Right lobe of liver (tissue), 6 donors: ENCODE data around the gene KIR2DL4. TPM values are rescaled to one million over a fixed set of nuclear protein-coding genes. Genes with fewer than 3 reads are reported as not detected.
"Not testable (repeated sequence)": the region's sequence is repeated elsewhere in the genome, so short reads cannot be mapped to it uniquely, and the experiment has no call there.

Experiments
- ATAC-seq, 4 donors: fragments of 200-7000 bp; cut with Tn5 transposase; one replicate each; pipeline ENCODE4 v1.9.1; 2020; ENCODE audit warnings: mild to moderate bottlenecking in 4 of 4, moderate library complexity in 4 of 4
- DNase-seq, 3 donors: peaks; one replicate each; pipeline ENCODE4 v3.0.0-alpha.2; 2020
- H3K27ac ChIP-seq, 3 donors: fragments of 200-600 bp; one replicate each; pipeline ENCODE4 v1.8.0; 2022
- H3K27me3 ChIP-seq, 2 donors: fragments of 200-600 bp; one replicate each; pipeline ENCODE4 v1.8.0; 2022
- H3K36me3 ChIP-seq, 4 donors: fragments of 200-600 bp; sonication (generic) in 1 of 4; one replicate each; pipeline versions ENCODE4 v1.5.1 to v1.8.0; 2017 to 2022; ENCODE audit warnings: control low read depth in 1 of 4
- H3K4me1 ChIP-seq, 4 donors: fragments of 200-600 bp; sonication (generic) in 1 of 4; one replicate each; pipeline versions ENCODE4 v1.5.1 to v1.8.0; 2017 to 2022; ENCODE audit warnings: control low read depth in 1 of 4
- H3K4me3 ChIP-seq, 3 donors: fragments of 200-600 bp; one replicate each; pipeline ENCODE4 v1.8.0; 2022
- H3K9me3 ChIP-seq, 4 donors: fragments of 200-600 bp; sonication (generic) in 1 of 4; one replicate each; pipeline versions ENCODE4 v1.5.1 to v1.8.0; 2017 to 2022; ENCODE audit warnings: control low read depth in 1 of 4
- CTCF ChIP-seq, 4 donors: fragments of 200-600 bp in 3 of 4; fragments of 450-650 bp in 1 of 4; IDR thresholded peaks; one replicate each; pipeline versions ENCODE4 v1.5.1 to v1.8.0; 2016 to 2022; ENCODE audit warnings: antibody characterized with exemption in 4 of 4, mild to moderate bottlenecking in 2 of 4
- POLR2A ChIP-seq: fragments of 450-650 bp; IDR thresholded peaks from one replicate; pipeline ENCODE4 v1.6.1; 2017; ENCODE audit warnings: antibody characterized with exemption, mild to moderate bottlenecking
- WGBS: methylation state at CpG from one replicate; pipeline ENCODE4 v1.1.6; 2018; ENCODE audit warnings: low coverage, low lambda C conversion rate; ENCODE audit not compliant: insufficient coverage; ENCODE audit errors: missing lambda C conversion rate; 5-methylcytosine and 5-hydroxymethylcytosine counted together
- intact Hi-C, 2 donors: fragments of 100-400 bp; cut with DNase I; formaldehyde crosslinking; loops; one replicate each; pipeline versions ENCODE4 v1.11.2 to v1.14.1; 2022
- total RNA-seq, 6 experiments: library from RNA; depleted of rRNA in 2 of 6; stranded (reverse); fragments of >200 nt in 2 of 6; fragmentation: NEBNext Ultra II Directional in 3 of 6; extraction: Animal tissue kit (Norgen Biotek cat#: 25700) in 3 of 6; gene quantifications; one replicate each; pipeline versions ENCODE4 v1.1.0 to v1.2.4, GENCODE V29; 2016 to 2023
- donor health status: DM: no; HTN: yes; CAD: no.
- donor health status: DM: no; HTN: no; CAD: no.
- donor health status: DM: no; HTN: no; CAD: no.
- donor health status: DM: no; HTN: yes; CAD: no.
- donor health status: DM: no; HTN: yes; CAD: no.

The KIR2DL4 gene
- total RNA-seq, 6 experiments from 2014 or later: 0.56 TPM; not detected in 5

GRCh38 chr19:54805665-54806515, 2.5 kb downstream of the KIR2DL4 start:
- no peak overlapping the region for H3K27ac ChIP-seq
- no peaks in the 10 kb centered on the region for H3K36me3 ChIP-seq
- 18% methylated on average over 3 of the region's 14 CpGs for WGBS
- intact Hi-C loops: no loop called here
- ATAC-seq: no peak
- TF ChIP-seq POLR2A (no peak), CTCF (IDR thresholded peaks at IDR 0.05) (no peak)
- H3K9me3 ChIP-seq: no peaks in the 10 kb centered on the region
- DNase-seq: no peak
- no peaks in the 10 kb centered on the region for H3K4me1 ChIP-seq
- no peak overlapping the region for H3K4me3 ChIP-seq
- no peaks in the 10 kb centered on the region for H3K27me3 ChIP-seq

- H3K27me3 ChIP-seq: no peaks in the 10 kb centered on the region
- no peaks in the 10 kb centered on the region for H3K9me3 ChIP-seq
- no peak for TF ChIP-seq CTCF (IDR thresholded peaks at IDR 0.05)
- TF ChIP-seq POLR2A: no peak
- intact Hi-C loops: no loop called here
- H3K4me3 ChIP-seq: no peak overlapping the region
- no peak overlapping the region for H3K27ac ChIP-seq
- ATAC-seq (no peak), DNase-seq (no peak)
- H3K36me3 ChIP-seq: no peaks in the 10 kb centered on the region
- 35% methylated on average over 2 of the region's 2 CpGs for WGBS
- no peaks in the 10 kb centered on the region for H3K4me1 ChIP-seq
These were observed 3.1 kb downstream of the KIR2DL4 start for GRCh38 chr19:54806516-54806838.

GRCh38 chr19:54814571-54814970, 11.2 kb downstream of the KIR2DL4 start:
- intact Hi-C loops, H3K27ac ChIP-seq, H3K4me3 ChIP-seq, DNase-seq, ATAC-seq, H3K4me1 ChIP-seq, H3K36me3 ChIP-seq, H3K27me3 ChIP-seq, H3K9me3 ChIP-seq: not testable (repeated sequence)
- WGBS: 42% methylated on average over 3 of the region's 3 CpGs

- H3K36me3 ChIP-seq, ATAC-seq, intact Hi-C loops, H3K27ac ChIP-seq, H3K4me3 ChIP-seq, DNase-seq, H3K9me3 ChIP-seq, H3K27me3 ChIP-seq, H3K4me1 ChIP-seq: not testable (repeated sequence)
- WGBS: 88% methylated on average over 13 of the region's 17 CpGs
These were observed 12.8 kb downstream of the KIR2DL4 start, which contains the start of gene KIR3DL1 for GRCh38 chr19:54816251-54816650. Gene KIR3DL1 (plus strand): TSS chr19:54816468.

GRCh38 chr19:54817670-54818536, 14.5 kb downstream of the KIR2DL4 start:
- 57% methylated on average over 8 of the region's 15 CpGs for WGBS

GRCh38 chr19:54824416-54824815, 21.0 kb downstream of the KIR2DL4 start:
- H3K4me1 ChIP-seq, H3K36me3 ChIP-seq, H3K9me3 ChIP-seq, H3K4me3 ChIP-seq, intact Hi-C loops, H3K27me3 ChIP-seq, DNase-seq, H3K27ac ChIP-seq, ATAC-seq: not testable (repeated sequence)
- 39% methylated on average over 4 of the region's 4 CpGs for whole genome bisulfite sequencing

More at GRCh38 chr19:54817670-54818536, 14.5 kb downstream of the KIR2DL4 start:
- Histone ChIP-seq H3K36me3 (no peaks in the 10 kb centered on the region), H3K9me3 (no peaks in the 10 kb centered on the region), H3K27ac (no peak overlapping the region), H3K27me3 (no peaks in the 10 kb centered on the region), H3K4me1 (no peaks in the 10 kb centered on the region), H3K4me3 (no peak overlapping the region)
- DNase-seq: no peak
- intact Hi-C loops: no loop called here
- no peak for ATAC-seq
- no peak for TF ChIP-seq CTCF (IDR thresholded peaks at IDR 0.05)
- TF ChIP-seq POLR2A: no peak

GRCh38 chr19:54825326-54825725, 21.9 kb downstream of the KIR2DL4 start:
- H3K27me3 ChIP-seq, ATAC-seq, H3K9me3 ChIP-seq, H3K27ac ChIP-seq, H3K4me3 ChIP-seq, DNase-seq, H3K36me3 ChIP-seq, H3K4me1 ChIP-seq, intact Hi-C loops: not testable (repeated sequence)
- WGBS: 17% methylated on average over 2 of the region's 7 CpGs

GRCh38 chr19:54828064-54828463, 24.7 kb downstream of the KIR2DL4 start:
- H3K9me3 ChIP-seq, H3K36me3 ChIP-seq, H3K27me3 ChIP-seq, ATAC-seq, H3K4me1 ChIP-seq, H3K27ac ChIP-seq, DNase-seq, intact Hi-C loops, H3K4me3 ChIP-seq: not testable (repeated sequence)
- 41% methylated on average over 8 of the region's 8 CpGs for WGBS
